ENCODE data around the gene NEK8.
"Not testable (repeated sequence)": the region's sequence is repeated elsewhere in the genome, so short reads cannot be mapped to it uniquely, and the experiment has no call there.

The NEK8 gene

DNA sequence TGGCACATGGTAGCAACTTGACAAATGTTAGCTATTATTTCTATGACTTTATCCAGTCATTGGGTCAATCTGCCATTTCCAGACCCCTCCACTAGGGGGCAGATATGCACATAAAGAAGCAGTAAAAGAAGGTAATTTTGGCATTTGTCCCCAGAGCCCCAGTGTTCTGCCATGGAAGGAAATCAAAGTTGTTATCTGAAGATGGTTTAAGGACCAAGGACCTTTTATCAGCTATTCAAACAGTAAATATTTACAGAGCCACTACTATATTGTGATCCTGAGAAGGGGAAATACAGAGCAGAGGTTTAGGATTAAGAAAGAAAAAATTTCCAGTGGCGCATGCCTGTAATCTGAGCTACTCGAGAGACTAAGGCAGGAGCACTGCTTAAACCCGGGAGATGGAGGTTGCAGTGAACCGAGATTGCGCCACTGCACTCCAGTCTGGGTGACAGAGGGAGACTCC lies 35.2 kb downstream of the NEK8 start:
- peak; percentile 75 for DNase-seq (ENCODE audit: low spot score)

DNA sequence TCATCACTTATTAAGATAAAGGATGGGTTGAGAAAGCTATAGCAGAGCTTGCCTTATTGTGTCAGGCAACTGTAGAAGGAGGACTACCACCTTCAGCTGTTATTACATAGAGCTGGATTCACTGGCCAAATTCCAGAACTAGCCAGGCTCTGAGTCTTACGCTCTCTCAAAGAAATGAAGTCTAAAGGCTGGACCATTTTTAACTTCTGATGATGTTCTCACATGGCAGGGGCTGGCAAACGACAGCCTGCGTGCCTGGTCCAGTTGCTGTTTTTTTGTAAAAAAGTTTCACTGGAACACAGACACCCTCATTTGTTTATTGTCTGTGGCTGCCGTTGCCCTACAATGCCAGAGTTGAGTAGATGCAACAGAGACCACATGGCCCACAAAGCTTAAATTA lies 36.5 kb downstream of the NEK8 start:
- no peak for DNase-seq (ENCODE audit: low spot score)

- no peak for DNase-seq (ENCODE audit: low spot score)
Observed at GRCh38 chr17:28773736-28774135, 45.1 kb downstream of the NEK8 start.

GRCh38 chr17:28774206-28774605 lies 45.6 kb downstream of the NEK8 start:
- DNase-seq (ENCODE audit: low spot score) = no peak

DNA sequence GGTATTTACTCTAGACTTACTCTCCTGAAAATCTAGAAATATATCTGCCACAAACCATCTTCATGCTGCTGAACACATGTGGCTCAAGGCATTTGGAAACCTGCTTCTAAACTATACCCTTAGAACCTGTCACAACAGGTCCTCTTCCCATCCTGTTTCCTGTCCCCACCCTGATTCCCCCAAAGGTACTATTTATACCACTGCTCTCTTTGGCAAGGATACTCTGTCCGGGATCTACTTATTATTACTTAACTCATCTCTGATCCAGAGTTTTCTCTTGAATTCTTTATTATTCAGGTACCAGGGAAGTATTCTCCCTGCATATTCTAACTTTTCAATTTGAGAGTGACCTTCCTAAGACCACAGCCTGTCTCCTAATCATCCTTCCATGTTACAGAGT lies 48.6 kb downstream of the NEK8 start:
- no peak for DNase-seq (ENCODE audit: low spot score)

- DNase-seq (ENCODE audit: low spot score) = not testable (repeated sequence)
Observed at GRCh38 chr17:28779601-28780000, 51.0 kb downstream of the NEK8 start.

DNA sequence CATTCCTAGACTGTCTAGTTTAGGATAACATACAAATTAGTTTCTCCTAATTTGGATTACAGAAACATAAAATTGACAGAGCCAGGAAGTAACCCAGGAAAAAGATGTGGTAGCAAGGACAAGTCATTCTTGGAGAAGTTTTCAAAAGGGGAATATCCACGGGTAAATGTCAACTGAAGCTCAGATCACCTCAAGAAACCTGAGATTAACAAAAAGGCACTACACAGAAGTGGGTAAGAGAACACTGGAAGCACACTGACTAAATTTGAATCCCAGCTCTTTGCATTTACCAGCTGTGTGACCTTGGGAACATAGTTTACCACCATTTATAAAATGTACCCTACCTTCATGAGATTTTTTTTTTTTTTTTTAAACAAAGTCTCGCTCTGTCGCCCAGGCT lies 54.6 kb downstream of the NEK8 start:
- no peak for DNase-seq (ENCODE audit: low spot score)

DNA sequence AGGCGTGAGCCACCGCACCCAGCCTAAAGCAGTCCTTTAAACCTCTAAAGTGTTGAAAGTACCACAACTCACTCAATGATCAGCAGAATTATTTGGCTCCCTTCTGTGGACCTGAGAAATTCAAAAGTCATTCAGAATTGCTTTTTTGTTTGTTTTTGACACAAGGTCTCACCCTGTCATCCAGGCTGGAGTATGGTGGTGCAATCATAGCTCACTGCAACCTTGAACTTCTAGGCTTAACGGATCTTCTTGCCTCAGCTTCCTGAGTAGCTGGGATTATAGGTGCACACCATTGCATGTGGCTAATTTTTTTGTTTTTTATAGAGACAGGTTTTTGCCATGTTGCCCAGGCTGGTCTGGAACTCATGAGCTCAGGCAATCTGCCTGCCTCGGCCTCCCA lies 59.5 kb downstream of the NEK8 start:
- no peak for DNase-seq (ENCODE audit: low spot score)

Measured in CD4-positive, alpha-beta T cell treated with Interleukin-6 at 100 ng/mL for 8 hours (primary cell).